Right ventricle myocardium inferior (tissue), 1 donor: ENCODE measurements around the gene SLC6A15. TPM values are rescaled to one million over a fixed set of nuclear protein-coding genes. Genes with fewer than 3 reads are reported as not detected.

Experiments used
- ATAC-seq: fragments of 200-7000 bp; cut with Tn5 transposase; one replicate; pipeline ENCODE4 v1.9.1; 2020; ENCODE audit warnings: mild to moderate bottlenecking, moderate library complexity
- DNase-seq: peaks from one replicate; pipeline ENCODE4 v3.0.0; 2021; ENCODE audit errors: missing footprints
- intact Hi-C: fragments of 100-400 bp; cut with DNase I; formaldehyde crosslinking; loops from one replicate; pipeline ENCODE4 v1.11.0; 2022
- long read RNA-seq: library from polyadenylated mRNA; unstranded; transcript quantifications from one replicate; pipeline ENCODE4 v2.0.0, GENCODE V29; 2021
- total RNA-seq: library from RNA; stranded (reverse); fragmentation: NEBNext Ultra II Directional; extraction: Animal tissue kit (Norgen Biotek cat#: 25700); gene quantifications from one replicate; pipeline ENCODE4 v1.2.1, GENCODE V29; 2021
- donor health status: DM: no; HTN: yes; CAD: no; lungs with severe emphysema.

SLC6A15 gene
- not detected for total RNA-seq
- long read RNA-seq: 0 reads

DNA sequence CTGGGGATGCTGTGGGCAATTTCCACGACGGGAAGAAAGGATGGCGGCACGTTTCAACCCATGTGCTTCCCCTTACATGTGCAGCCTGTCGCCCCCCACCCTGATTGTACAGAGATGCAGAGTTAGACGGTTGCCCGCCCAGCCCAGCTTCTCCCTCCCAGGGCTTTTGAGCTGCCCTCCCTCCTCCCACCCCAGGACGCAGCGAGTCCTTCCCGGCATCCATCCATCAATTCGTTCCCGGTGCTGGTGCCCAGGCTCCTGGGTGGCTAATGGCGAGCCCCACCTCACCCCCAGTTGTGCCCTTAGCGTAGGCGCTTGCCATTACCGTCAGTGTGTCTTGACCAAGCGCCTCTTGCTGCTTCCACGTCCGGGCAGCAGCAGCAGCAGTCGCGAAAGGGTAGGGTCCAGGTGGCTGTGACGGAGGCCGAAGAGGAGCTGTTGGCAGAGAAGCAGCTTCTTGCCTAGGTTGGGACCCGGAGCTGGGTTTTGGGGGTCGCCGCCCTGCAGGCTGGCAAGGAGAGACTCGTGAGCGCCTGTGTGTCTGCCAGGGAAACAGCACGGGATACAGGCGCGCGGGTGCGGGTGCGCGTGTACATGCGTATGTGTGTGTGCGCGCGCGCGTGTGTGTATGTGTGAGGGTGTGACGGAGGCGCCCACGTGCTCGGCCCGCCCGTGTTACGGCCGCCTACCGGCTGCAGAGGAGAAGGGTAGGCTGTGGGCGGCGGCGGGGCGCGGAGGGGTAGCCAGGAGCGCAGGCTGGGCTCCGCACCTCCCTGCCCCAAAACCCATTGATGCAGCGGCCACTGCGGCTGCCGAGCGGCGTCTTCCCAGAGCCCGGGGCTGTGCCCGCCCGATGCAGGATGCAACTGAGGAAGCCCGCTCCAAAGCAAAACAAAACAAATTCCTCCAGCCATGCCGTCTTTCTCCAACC is at the start of gene SLC6A15:
SLC6A15 (minus strand) TSS at position 602 of the 931 bp plus-strand sequence. CDS start 20,679 bp downstream, outside the sequence.
- ATAC-seq (peak; percentile 54), DNase-seq (peak; percentile 79)
- intact Hi-C loops: no loop called here

DNA sequence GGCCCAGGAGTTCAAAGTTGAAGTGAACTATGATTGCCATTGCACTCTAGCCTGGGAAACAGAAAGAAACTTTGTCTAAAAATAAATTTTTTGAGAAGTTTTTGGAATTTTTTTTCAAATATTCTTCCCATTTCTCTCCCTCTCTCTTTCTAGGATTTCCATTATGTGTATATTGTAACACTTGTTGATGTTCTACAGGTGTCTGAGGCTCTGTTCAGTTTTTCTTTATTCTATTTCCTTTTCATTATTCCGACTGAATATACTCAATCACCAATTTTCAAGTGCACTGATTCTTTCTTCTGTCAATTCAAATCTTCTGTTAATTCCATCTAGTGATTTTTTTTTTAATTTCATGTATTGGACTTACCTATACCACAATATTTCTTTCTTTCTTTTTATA is 48.3 kb upstream of the SLC6A15 start:
- intact Hi-C loops: no loop called here
- DNase-seq (no peak), ATAC-seq (no peak)

DNA sequence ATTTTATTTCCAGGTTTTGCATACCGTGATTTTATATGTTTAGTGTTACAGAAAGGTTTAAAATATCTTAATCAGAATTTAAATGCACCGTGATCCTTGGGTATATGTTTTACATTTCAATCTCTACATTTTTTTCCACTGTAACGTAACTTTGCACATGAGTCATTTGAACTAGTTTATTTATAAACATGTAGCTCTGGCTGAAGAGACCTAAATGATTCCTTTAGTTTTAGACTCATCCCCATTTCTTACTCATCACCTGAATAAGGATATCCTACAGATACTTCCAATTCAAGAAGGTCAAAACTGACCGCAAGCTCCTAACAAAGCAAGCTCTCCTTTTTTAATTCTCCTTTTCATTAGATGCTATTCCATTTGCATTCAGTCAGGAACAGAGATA is 42.7 kb upstream of the SLC6A15 start:
- intact Hi-C loops: no loop called here
- ATAC-seq (no peak), DNase-seq (no peak)

DNA sequence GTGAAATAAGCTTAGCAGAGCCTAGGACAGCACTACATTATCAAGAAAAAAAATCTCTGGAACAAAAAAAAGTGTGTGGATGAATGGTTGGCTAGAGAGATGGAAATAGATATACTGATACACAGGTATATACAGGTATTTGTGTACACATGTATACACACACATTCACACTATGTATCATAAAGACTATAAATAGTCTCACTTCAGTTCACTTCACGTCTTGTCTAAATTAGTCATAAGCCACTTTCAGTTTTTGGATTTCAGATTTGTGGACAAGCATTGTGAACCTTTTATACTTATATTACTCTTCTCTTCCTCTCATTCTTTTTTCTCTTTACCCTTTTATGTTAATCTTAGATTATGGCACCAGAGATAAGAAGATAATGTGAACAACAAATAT is 41.8 kb upstream of the SLC6A15 start:
- ATAC-seq: no peak
- DNase-seq: no peak
- intact Hi-C loops: no loop called here

DNA sequence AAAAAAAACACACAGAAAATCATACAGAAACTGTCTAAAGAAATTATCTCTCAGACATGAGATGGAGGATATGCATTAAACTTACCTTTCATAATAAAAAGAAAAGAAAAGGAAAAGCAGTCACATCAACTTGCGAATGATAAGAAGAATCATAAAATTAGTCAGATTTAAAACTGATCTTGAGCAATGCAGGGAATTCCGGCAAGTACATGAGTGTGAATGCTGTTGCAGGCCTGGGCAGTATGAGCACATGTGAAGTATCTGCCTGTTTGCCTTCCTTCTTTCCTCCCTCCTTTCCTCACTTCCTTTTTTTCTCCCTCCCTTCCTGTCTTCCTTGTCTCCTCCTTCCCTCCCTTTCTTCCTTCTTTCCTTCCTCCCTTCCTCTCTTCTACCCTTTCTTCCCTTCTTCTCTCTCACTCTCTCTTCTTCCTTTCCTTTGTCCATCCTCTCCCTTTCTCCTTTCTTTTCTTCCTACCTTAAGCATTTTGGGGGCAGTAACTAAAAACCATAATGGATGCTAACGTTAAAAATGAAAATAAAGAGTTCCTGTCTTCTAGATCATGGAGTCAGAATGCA is 38.5 kb upstream of the SLC6A15 start:
- ATAC-seq (no peak), DNase-seq (no peak)
- intact Hi-C loops: no loop called here

DNA sequence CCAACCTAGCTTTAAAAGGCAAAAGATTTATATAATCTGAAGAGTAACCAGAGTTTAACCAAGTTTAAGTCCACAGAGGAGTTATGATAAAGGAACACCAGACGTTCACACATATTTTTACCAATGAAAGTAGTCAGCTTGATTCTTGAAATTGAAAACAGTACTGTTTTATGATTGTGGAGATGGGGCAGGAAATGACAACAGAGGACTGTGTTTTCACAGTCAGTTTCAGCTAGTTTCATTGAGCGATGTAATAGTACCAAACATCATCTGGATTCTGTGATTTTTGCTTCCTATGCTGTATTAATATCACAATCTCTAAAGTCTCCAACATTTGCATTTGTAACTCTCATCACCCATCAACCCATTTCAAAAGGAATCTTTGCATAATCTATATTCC is 34.2 kb upstream of the SLC6A15 start:
- intact Hi-C loops: no loop called here
- ATAC-seq (no peak), DNase-seq (no peak)

DNA sequence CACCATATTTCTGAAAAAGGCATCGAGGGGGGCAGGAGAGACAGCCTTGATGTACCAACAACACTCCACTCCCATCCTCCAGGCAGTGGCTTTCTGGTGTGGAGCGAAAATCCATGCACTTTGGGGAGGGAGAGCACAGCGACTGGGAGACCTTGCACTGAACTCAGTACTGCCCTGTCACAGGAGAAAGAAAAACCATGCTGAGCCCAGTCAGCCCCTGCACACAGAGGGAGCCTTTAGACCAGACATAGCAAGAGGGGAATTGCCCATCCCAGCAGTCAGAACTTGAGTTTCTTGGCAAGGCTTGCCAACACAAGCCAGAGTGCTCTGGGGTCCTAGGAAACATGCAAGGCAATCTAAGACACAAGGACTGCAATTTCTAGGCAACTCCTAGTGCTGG is 24.8 kb upstream of the SLC6A15 start:
- intact Hi-C loops: no loop called here
- ATAC-seq (no peak), DNase-seq (no peak)

DNA sequence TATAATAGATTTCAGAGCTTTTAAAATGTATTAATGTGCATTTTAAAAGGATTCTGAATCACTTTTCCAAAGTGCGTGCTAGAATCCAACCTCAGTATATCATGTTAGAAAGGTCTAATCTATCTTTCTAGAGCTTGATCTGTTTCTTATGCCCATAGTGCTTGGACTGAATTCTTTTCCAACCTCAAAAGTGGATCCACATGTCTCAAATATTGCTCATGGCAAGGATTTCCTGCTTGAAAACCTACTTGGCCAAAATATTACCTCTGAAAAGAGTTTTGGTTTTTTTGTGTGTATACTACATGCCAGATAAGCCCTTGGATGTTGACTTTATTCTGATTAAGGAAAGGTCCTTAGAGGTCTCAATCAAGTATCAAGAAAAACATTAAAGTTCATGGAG is 16.9 kb upstream of the SLC6A15 start:
- ATAC-seq (no peak), DNase-seq (no peak)
- intact Hi-C loops: no loop called here

DNA sequence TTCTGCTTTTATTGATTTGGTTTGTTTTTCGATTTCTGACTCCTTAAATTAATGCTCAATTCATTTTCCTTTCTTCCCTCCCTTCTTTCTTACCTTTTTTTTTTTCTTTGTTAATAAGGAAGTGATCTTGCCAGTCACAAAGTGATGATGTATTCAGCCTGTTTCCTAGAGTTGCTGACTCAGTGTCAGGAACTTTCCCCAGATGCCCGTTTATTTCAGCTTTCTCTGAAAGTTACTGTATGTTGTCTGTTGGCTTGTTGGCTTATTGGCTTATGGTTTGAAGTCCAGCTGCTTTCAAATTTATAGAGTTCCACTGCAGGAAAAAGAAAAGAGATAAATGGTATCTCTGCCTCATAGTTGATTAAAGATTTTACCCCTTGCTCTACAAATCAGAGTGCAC is 12.4 kb upstream of the SLC6A15 start:
- intact Hi-C loops: no loop called here
- ATAC-seq (no peak), DNase-seq (no peak)

DNA sequence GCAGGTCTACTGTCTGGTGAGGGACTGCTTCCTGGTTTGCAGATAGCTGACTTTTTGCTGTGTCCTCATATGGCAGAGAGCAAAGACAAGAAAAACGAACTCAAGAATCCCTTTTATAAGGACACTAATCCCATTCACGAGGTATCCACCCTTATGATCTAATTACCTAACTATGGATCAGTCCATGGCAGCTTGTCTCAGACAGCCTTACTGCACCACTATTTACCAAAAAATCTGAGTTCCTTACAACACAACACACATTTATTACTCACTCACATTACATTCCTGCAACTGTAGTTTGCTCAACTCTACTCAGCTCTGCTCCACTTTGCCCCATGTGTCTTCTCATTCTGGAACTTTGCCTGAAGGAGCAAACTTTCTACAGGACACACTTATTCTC is 10.1 kb upstream of the SLC6A15 start:
- DNase-seq (no peak), ATAC-seq (no peak)
- intact Hi-C loops: no loop called here

DNA sequence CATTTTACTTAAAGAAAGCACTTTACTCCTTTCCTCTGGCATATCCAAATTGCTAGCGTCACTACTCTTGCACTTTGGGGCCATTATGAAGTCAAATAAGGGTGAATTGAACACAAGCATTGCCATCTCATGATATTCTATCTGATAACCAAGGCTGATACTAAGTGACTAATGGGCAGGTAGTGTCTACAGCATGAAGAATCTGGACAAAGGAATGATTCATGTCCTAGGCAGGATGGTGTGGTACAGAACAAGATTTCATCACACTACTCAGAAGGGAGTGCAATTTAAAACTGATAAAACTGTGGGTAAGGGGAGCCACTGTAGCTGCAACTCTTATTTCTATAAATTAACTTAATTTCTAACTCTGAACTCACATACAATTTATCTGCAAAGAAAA is 7.7 kb upstream of the SLC6A15 start:
- intact Hi-C loops: no loop called here
- no peak for DNase-seq
- ATAC-seq: no peak

DNA sequence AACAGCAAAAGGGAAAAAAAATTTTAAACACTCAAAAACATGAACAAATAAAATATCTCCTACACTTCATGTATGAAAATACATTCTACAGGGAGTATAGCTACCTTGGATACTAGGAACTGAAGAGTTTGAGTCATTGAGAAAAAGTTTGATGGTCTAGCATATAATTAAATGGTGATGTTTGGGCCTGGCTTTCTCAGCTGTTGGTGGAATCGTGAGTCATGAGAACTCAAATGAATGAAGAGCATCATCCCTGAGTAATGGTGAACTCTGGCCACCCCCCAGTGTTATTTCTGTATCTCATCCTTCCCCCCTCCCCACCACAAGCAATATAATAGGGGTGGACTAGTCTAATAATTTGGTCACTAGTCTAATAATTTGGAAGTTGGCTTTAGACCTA is 6.7 kb upstream of the SLC6A15 start:
- intact Hi-C loops: no loop called here
- ATAC-seq: no peak
- no peak for DNase-seq

DNA sequence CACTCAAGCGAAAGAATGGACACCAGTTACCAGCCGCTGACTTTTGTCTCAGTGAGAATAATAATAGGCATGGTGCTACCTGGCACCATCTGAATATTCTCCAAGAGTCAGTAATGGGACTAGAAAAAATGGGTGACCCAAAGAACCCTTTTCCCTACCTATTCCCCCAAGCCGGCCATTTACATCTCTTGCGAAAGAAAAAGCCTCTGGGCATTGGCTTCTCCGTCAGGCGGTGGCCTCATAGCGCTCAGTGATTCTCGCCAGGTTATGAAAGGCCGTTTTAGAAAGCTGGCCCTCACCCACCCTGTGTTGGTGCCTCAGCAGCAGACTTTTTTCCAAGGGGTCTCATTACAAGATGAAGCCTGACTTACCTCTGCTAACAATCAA is 523 bp upstream of the SLC6A15 start:
- DNase-seq (no peak), ATAC-seq (no peak)
- intact Hi-C loops: no loop called here

DNA sequence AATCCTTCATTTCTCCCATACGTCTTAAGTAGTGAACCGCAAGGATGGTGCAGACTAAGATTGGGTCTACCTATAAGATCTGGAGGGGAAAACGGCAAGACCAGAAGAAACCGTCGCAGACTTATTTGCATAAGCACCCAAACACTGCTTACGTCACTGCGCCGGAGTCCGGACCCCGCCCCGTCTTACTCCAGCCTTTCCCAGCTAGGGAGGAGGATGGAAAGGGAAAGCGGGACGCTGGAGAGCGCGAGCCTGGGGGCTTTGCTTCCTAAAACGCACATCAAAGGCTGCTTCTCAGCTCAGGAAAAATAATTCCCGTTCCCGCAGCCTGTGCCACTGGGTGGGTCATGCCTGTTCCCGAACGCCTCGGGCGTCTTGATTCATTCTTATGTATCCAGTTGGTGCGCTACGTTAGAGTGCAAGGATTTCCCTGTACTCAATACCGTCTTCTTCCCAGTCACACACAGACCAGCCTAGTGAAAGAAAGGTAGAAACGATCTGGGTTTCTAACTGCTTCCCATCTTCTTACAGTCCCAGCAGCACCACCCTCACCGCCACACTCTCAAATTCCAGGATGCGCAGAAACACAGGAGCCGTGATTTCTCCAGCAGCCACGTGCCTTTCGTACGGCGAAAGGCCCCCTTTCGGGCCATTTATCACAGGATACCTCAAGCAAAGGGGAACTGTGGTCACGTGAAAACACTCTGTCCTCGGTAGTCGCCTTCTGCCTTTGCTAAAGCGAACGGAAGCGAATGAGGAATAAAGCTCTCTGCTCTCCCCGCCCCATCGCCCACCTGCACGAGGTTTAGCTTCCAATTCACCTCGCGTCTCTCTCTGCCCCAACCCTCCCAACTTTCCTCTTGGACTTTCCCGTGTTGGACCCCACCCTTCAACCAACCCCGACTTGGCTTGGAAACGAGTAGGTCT is 1.1 kb downstream of the SLC6A15 start:
- ATAC-seq: peak; percentile 26
- peak; percentile 73 for DNase-seq
- intact Hi-C loops: no loop called here

DNA sequence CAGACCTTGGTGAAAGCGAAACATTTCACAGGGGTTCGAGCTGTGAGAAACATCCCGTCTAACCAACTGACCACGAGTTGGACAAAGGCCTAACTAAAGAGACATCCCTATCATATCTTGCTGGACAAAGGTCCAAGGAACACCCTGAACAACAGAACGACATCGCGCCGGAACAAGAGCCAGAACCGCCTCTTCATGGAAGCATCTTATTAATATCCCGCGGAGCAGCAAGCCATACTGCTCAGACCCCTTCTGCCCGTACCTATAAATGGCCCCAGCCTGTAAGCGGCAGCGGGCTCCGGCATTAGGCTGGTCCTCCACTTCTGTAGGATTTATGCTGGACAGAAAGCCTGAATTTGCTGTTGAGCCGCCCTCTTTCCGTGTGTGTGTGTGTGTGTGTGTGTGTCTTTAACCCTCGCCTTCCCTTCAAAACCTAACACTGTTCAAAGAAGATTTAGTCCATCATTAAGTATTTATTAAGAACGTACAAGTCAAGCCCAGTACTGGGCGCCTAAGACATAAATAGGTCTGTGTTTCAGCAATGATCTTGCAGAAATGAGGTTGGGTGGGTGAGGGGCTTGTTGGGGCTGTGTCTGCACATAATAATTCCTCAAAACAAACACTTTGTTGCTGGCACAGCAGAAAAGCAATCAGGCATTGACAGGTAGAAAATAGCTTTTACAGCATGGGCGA is 1.9 kb downstream of the SLC6A15 start:
- ATAC-seq (no peak), DNase-seq (no peak)
- intact Hi-C loops: no loop called here

DNA sequence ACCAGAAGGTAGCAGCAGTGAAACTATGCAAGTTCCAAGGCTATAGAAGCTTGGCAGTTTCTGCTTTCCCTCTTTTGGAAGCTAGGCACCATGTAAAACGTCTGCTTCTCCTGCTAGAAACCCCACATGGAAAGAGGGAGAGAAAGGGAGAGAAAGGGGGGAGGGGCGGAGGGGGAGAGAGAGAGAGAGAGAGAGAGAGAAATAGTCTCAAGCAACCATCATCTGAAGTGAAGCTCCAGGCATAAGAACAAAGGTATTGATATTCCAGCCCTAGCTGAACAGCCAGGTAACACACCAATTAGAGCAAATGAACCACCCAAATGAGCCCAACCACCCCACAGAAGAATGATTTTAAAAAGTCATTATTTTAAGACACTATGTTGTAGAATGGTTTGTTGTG is 8.5 kb downstream of the SLC6A15 start:
- intact Hi-C loops: no loop called here
- ATAC-seq (no peak), DNase-seq (no peak)

DNA sequence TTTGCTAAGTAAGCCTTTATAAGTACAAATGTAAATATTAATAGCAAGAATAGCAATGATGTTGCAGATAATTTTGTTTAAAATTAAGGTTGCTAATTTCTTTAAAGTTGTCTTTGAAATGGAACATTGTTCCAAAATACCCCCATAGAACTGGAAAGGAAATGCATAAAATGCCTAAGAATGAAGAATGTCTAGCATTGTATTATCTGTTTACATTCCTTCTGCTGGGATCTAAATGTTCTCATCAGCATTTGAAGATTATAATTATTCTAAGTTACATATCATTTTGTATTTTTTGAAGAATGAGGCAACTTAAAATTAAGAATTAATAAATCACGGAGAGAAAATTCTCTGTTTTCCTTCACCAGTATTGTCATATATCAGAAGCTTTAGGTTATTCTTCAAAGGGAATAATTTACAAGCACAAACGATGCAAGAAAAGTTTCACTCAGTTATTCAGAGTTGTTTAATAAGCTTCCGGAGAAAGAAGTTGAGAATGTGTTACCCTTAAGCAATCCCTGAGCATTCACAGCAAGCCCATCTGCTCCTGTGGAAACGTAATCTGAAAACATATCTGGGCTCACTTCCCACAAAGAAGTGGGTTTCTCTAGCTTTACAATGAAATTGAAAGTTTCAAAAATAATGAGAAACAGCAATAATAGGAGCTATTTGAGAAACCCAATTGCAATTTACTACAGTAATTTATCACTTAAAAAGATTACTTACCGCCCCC is 21.3 kb downstream of the SLC6A15 start:
- ATAC-seq (no peak), DNase-seq (no peak)
- intact Hi-C loops: no loop called here

DNA sequence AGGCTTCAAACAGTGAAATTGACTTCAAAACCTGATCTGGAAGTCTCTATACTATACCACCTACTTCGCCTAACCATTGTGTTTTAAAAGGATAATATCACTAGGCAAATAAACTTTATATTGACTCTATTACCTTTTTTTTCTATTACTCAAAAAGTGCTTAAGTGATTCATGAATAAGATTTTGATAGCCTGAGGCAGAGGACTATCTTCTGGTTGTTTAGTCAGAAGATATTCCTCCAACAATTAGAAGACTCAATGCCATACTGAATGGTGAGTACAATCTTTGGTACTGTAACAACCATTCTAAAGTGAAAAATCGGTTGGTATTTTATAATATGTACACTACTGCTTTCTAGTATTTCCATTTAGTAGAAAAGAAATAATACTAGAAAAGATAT is 22.8 kb downstream of the SLC6A15 start:
- DNase-seq: no peak
- ATAC-seq: no peak
- intact Hi-C loops: no loop called here
